K562 (cell line): ENCODE measurements around the gene RUNDC1. TPM values are rescaled to one million over a fixed set of nuclear protein-coding genes. Genes with fewer than 3 reads are reported as not detected.

Source experiments
- CBFB ChIP-seq: sonication (generic); formaldehyde crosslinking; IDR thresholded peaks from 2 replicates; pipeline ENCODE4 v1.4.0; 2020; ENCODE audit warnings: mild to moderate bottlenecking, missing genetic modification reagents
- CREB1 ChIP-seq, 2 experiments: sonication (generic) in 1 of 2; formaldehyde crosslinking in 1 of 2; IDR thresholded peaks; 2 replicates each; pipeline versions ENCODE4 v1.6.1 to v1.8.0; 2012 to 2022; ENCODE audit warnings: inconsistent platforms in 1 of 2, mild to moderate bottlenecking in 1 of 2, missing genetic modification reagents in 1 of 2, moderate library complexity in 1 of 2
- HCFC1 ChIP-seq: IDR thresholded peaks from 2 replicates; pipeline ENCODE4 v1.6.1; 2012; ENCODE audit warnings: low read depth, low read length, improper control_type of control experiment
- HDAC1 ChIP-seq, 2 experiments: fragments of 450-650 bp; IDR thresholded peaks; 2 replicates each; pipeline ENCODE4 v1.6.1; 2016 to 2017; ENCODE audit warnings: inconsistent platforms in 1 of 2, mild to moderate bottlenecking in 1 of 2, moderate library complexity in 1 of 2
- HOMEZ ChIP-seq: fragments of 250-450 bp; sonication (Bioruptor Pico); IDR thresholded peaks from 2 replicates; pipeline ENCODE4 v1.4.0; 2020; ENCODE audit warnings: mild to moderate bottlenecking, moderate library complexity
- MCM3 ChIP-seq: fragments of 450-650 bp; IDR thresholded peaks from 2 replicates; pipeline ENCODE4 v1.6.1; 2016
- MYC ChIP-seq, 2 experiments: fragments of 250-450 bp in 1 of 2; sonication (Bioruptor Pico) in 1 of 2; IDR thresholded peaks; 2 replicates each; pipeline versions ENCODE4 v1.5.1 to v1.6.1; 2012 to 2021; ENCODE audit warnings: low read depth in 2 of 2, borderline replicate concordance in 1 of 2, improper control_type of control experiment in 1 of 2, low read length in 1 of 2, mild to moderate bottlenecking in 1 of 2, moderate library complexity in 1 of 2
- PHF8 ChIP-seq: fragments of 200-600 bp; sonication (generic); IDR thresholded peaks from 2 replicates; pipeline ENCODE4 v1.6.1; 2012; ENCODE audit warnings: mixed run types, mild to moderate bottlenecking, inconsistent platforms, low read length, moderate library complexity, borderline replicate concordance
- PHTF2 ChIP-seq: fragments of 250-450 bp; sonication (Bioruptor Pico); IDR thresholded peaks from 2 replicates; pipeline ENCODE4 v1.5.0; 2021; ENCODE audit warnings: mild to moderate bottlenecking
- SIN3B ChIP-seq: fragments of 450-650 bp; IDR thresholded peaks from 2 replicates; pipeline ENCODE4 v1.6.1; 2017; ENCODE audit warnings: low read depth, mild to moderate bottlenecking, moderate library complexity
- SMARCC2 ChIP-seq: fragments of 450-650 bp; IDR thresholded peaks from 2 replicates; pipeline ENCODE4 v1.6.1; 2017; ENCODE audit warnings: antibody characterized with exemption, moderate library complexity, mild to moderate bottlenecking, low read depth
- TAF15 ChIP-seq: fragments of 200-400 bp; formaldehyde crosslinking; IDR thresholded peaks from 2 replicates; pipeline ENCODE4 v1.6.1; 2017; ENCODE audit warnings: mild to moderate bottlenecking, low read depth, low read length, moderate library complexity
- VEZF1 ChIP-seq: fragments of 200-800 bp; sonication (Bioruptor generic); IDR thresholded peaks from 2 replicates; pipeline ENCODE4 v1.6.1; 2017; ENCODE audit warnings: missing genetic modification characterization, missing compliant biosample characterization
- ZBTB9 ChIP-seq: fragments of 450-650 bp; formaldehyde crosslinking; IDR thresholded peaks from 2 replicates; pipeline ENCODE4 v1.4.0; 2020; ENCODE audit warnings: mild to moderate bottlenecking, moderate library complexity
- ZNF395 ChIP-seq: fragments of 200-800 bp; sonication (Bioruptor generic); IDR thresholded peaks from 2 replicates; pipeline ENCODE4 v1.6.1; 2017; ENCODE audit warnings: missing genetic modification characterization, missing compliant biosample characterization
- ZNF518B ChIP-seq: fragments of 250-450 bp; sonication (Bioruptor Pico); IDR thresholded peaks from 2 replicates; pipeline ENCODE4 v1.5.0; 2021; ENCODE audit warnings: mild to moderate bottlenecking, moderate library complexity
- ZNF551 ChIP-seq: fragments of 250-450 bp; sonication (Bioruptor Pico); IDR thresholded peaks from 2 replicates; pipeline ENCODE4 v1.5.0; 2021; ENCODE audit warnings: mild to moderate bottlenecking, moderate library complexity
- ZZZ3 ChIP-seq: fragments of 450-650 bp; IDR thresholded peaks from 2 replicates; pipeline ENCODE4 v1.6.1; 2016; ENCODE audit warnings: antibody characterized with exemption, mild to moderate bottlenecking, moderate library complexity
- polyA plus RNA-seq, 8 experiments: library from polyadenylated mRNA; depleted of rRNA in 4 of 8; stranded (reverse) in 5 of 8; unstranded in 3 of 8; fragments of >200 nt; fragmentation: Nextera tagmentation in 2 of 8; fragmentation: Illumina TruSeq in 1 of 8; extraction: Ambion mirVana in 2 of 8; extraction: Trizol in 1 of 8; gene quantifications; 2 replicates each; pipeline versions ENCODE4 v1.2.1 to v1.2.3, GENCODE V29; 2011 to 2014; ENCODE audit warnings: inconsistent platforms in 1 of 8, missing spikeins in 1 of 8
- total RNA-seq, 7 experiments: library from RNA; depleted of rRNA in 6 of 7; stranded (reverse); fragments of >200 nt in 6 of 7; fragmentation: Illumina TruSeq in 2 of 7; extraction: Trizol in 2 of 7; gene quantifications; 2 replicates each; pipeline versions ENCODE4 v1.2.1 to v1.2.3, GENCODE V29; 2011 to 2021; ENCODE audit warnings: low replicate concordance in 1 of 7

RUNDC1 gene
- total and polyA plus RNA-seq, 9 of the 15 experiments (the other 6 are each of a cell fraction or from before 2014, with no cell fraction given): 3.4 to 12.6 (median 9.4) TPM

- TF ChIP-seq PHTF2 (no peak), PHF8 (peak; percentile 73; the same call in 1 of the 2 replicates), SMARCC2 (no peak), HOMEZ (no peak), ZZZ3 (no peak), TAF15 (no peak), MCM3 (no peak), SIN3B (peak; percentile 80), ZBTB9 (CRISPR knock-in tag) (0 out of 2 replicates have a peak, but pooled peaks have one; percentile 17), VEZF1 (CRISPR knock-in tag) (peak; percentile 66), ZNF395 (CRISPR knock-in tag) (0 out of 2 replicates have a peak, but pooled peaks have one; percentile 1), ZNF518B (CRISPR knock-in tag) (no peak), MYC (IDR thresholded peaks at IDR 0.05; ENCODE audit: low read depth, low read length) (peak; percentile 52; the same call in 1 of the 2 replicates), MYC (CRISPR knock-in tag; IDR thresholded peaks at IDR 0.05; ENCODE audit: borderline replicate concordance, low read depth) (no peak), ZNF551 (no peak), HDAC1 (IDR thresholded peaks at IDR 0.05) (peak in 1 of 2 experiments; percentile 88; a peak in 2 of 4 replicates), CREB1 (IDR thresholded peaks at IDR 0.05) (0 out of 2 replicates have a peak, but pooled peaks have one; percentile 39), CREB1 (CRISPR knock-in tag; IDR thresholded peaks at IDR 0.05) (no peak), HCFC1 (peak; percentile 38; the same call in 1 of the 2 replicates), CBFB (CRISPR knock-in tag) (no peak)
Observed at GRCh38 chr17:42980274-42980765, at the start of gene RUNDC1 (continued).
